ENCODE data around the gene OR51T1. TPM values are rescaled to one million over a fixed set of nuclear protein-coding genes. Genes with fewer than 3 reads are reported as not detected.

The OR51T1 gene
- polyA plus RNA-seq, 1 experiment: not detected

- ChIA-PET POLR2A (no interaction called here), CTCF (no interaction called here)
- no peak for DNase-seq (ENCODE audit: low read depth, low spot score)
- no peak overlapping the region for H3K4me3 ChIP-seq (ENCODE audit: low read depth, low read length)
- no peaks in the 10 kb centered on the region for H3K27me3 ChIP-seq (ENCODE audit: control insufficient read depth, insufficient read depth, low read length)
- TF ChIP-seq CTCF (IDR thresholded peaks at IDR 0.05; ENCODE audit: low read depth, low read length): no peak
- H3K9me3 ChIP-seq (ENCODE audit: control insufficient read depth, insufficient read depth, low read length): no peaks in the 10 kb centered on the region
- H3K27ac ChIP-seq (ENCODE audit: low read depth, low read length): no peak overlapping the region
Measured at GRCh38 chr11:4862447-4863236, 19.1 kb upstream of the OR51T1 start.

- no peak for DNase-seq (ENCODE audit: low read depth, low spot score)
- Histone ChIP-seq H3K9me3 (ENCODE audit: control insufficient read depth, insufficient read depth, low read length) (no peaks in the 10 kb centered on the region), H3K27ac (ENCODE audit: low read depth, low read length) (no peak overlapping the region), H3K27me3 (ENCODE audit: control insufficient read depth, insufficient read depth, low read length) (no peaks in the 10 kb centered on the region), H3K4me3 (ENCODE audit: low read depth, low read length) (no peak overlapping the region)
- no peak for TF ChIP-seq CTCF (IDR thresholded peaks at IDR 0.05; ENCODE audit: low read depth, low read length)
- POLR2A ChIA-PET: no interaction called here
- CTCF ChIA-PET: no interaction called here
Measured at GRCh38 chr11:4863876-4864275, 17.8 kb upstream of the OR51T1 start.

- ChIA-PET POLR2A (no interaction called here), CTCF (no interaction called here)
- H3K27me3 ChIP-seq (ENCODE audit: control insufficient read depth, insufficient read depth, low read length): no peaks in the 10 kb centered on the region
- no peak overlapping the region for H3K27ac ChIP-seq (ENCODE audit: low read depth, low read length)
- H3K4me3 ChIP-seq (ENCODE audit: low read depth, low read length): no peak overlapping the region
- no peak for TF ChIP-seq CTCF (IDR thresholded peaks at IDR 0.05; ENCODE audit: low read depth, low read length)
- H3K9me3 ChIP-seq (ENCODE audit: control insufficient read depth, insufficient read depth, low read length): no peaks in the 10 kb centered on the region
- DNase-seq (ENCODE audit: low read depth, low spot score): no peak
Measured at GRCh38 chr11:4865855-4866254, 15.8 kb upstream of the OR51T1 start.

GRCh38 chr11:4881188-4881587, 512 bp upstream of the OR51T1 start:
- no peak for DNase-seq (ENCODE audit: low read depth, low spot score)
- POLR2A ChIA-PET: no interaction called here
- CTCF ChIA-PET: interaction anchor here (0.9 kb wide), 1 partner anchor 244 kb away, joined by 3 read pairs; the partner anchor contains the start of gene OR51D1

More at GRCh38 chr11:4881188-4881587, 512 bp upstream of the OR51T1 start:
- Histone ChIP-seq H3K27me3 (ENCODE audit: control insufficient read depth, insufficient read depth, low read length) (no peaks in the 10 kb centered on the region), H3K4me3 (ENCODE audit: low read depth, low read length) (no peak overlapping the region), H3K27ac (ENCODE audit: low read depth, low read length) (no peak overlapping the region), H3K9me3 (ENCODE audit: control insufficient read depth, insufficient read depth, low read length) (no peaks in the 10 kb centered on the region)
- TF ChIP-seq CTCF (IDR thresholded peaks at IDR 0.05; ENCODE audit: low read depth, low read length): no peak
